ENCODE data around the gene FAAH.
"Not testable (repeated sequence)": the region's sequence is repeated elsewhere in the genome, so short reads cannot be mapped to it uniquely, and the experiment has no call there.

Gene FAAH

GRCh38 chr1:46394108-46394871 is at the start of gene FAAH:
TSS of gene FAAH (plus strand) at chr1:46394317. CDS start at chr1:46394349, 32 bp downstream.
- DNase-seq: peak; percentile 52 to 57
- TF ChIP-seq POLR2A (IDR thresholded peaks at IDR 0.05; ENCODE audit: low read length) (no peak), GATA1 (IDR thresholded peaks at IDR 0.05; ENCODE audit: low read depth, low read length) (no peak)

GRCh38 chr1:46344481-46344880 is 49.6 kb upstream of the FAAH start:
- no peak for DNase-seq
- no peak for TF ChIP-seq POLR2A (IDR thresholded peaks at IDR 0.05; ENCODE audit: low read length)

GRCh38 chr1:46345281-46345680 is 48.8 kb upstream of the FAAH start:
- TF ChIP-seq GATA1 (IDR thresholded peaks at IDR 0.05; ENCODE audit: low read depth, low read length) (no peak), POLR2A (IDR thresholded peaks at IDR 0.05; ENCODE audit: low read length) (no peak)
- DNase-seq: no peak

GRCh38 chr1:46352363-46352762 is 41.8 kb upstream of the FAAH start:
- TF ChIP-seq GATA1 (IDR thresholded peaks at IDR 0.05; ENCODE audit: low read depth, low read length): no peak
- TF ChIP-seq POLR2A (IDR thresholded peaks at IDR 0.05; ENCODE audit: low read length): no peak
- no peak for DNase-seq

GRCh38 chr1:46355920-46356319 is 38.2 kb upstream of the FAAH start:
- not testable (repeated sequence) for DNase-seq

GRCh38 chr1:46362158-46362557 is 32.0 kb upstream of the FAAH start:
- TF ChIP-seq GATA1 (IDR thresholded peaks at IDR 0.05; ENCODE audit: low read depth, low read length) (no peak), POLR2A (IDR thresholded peaks at IDR 0.05; ENCODE audit: low read length) (no peak)
- no peak for DNase-seq

- DNase-seq: no peak
- TF ChIP-seq GATA1 (IDR thresholded peaks at IDR 0.05; ENCODE audit: low read depth, low read length) (no peak), POLR2A (IDR thresholded peaks at IDR 0.05; ENCODE audit: low read length) (no peak)
Measured at GRCh38 chr1:46363121-46363520, 31.0 kb upstream of the FAAH start.

GRCh38 chr1:46364612-46365011 is 29.5 kb upstream of the FAAH start:
- TF ChIP-seq POLR2A (IDR thresholded peaks at IDR 0.05; ENCODE audit: low read length) (no peak), GATA1 (IDR thresholded peaks at IDR 0.05; ENCODE audit: low read depth, low read length) (no peak)
- no peak for DNase-seq

GRCh38 chr1:46365796-46366195 is 28.3 kb upstream of the FAAH start:
- not testable (repeated sequence) for DNase-seq

- no peak for DNase-seq
- TF ChIP-seq GATA1 (IDR thresholded peaks at IDR 0.05; ENCODE audit: low read depth, low read length): no peak
- no peak for TF ChIP-seq POLR2A (IDR thresholded peaks at IDR 0.05; ENCODE audit: low read length)
Measured at GRCh38 chr1:46367072-46367471, 27.0 kb upstream of the FAAH start.

- not testable (repeated sequence) for DNase-seq
Measured at GRCh38 chr1:46367701-46368100, 26.4 kb upstream of the FAAH start.

- no peak for TF ChIP-seq GATA1 (IDR thresholded peaks at IDR 0.05; ENCODE audit: low read depth, low read length)
- TF ChIP-seq POLR2A (IDR thresholded peaks at IDR 0.05; ENCODE audit: low read length): no peak
- no peak for DNase-seq
Measured at GRCh38 chr1:46368791-46369190, 25.3 kb upstream of the FAAH start.

GRCh38 chr1:46369542-46370213 is 24.4 kb upstream of the FAAH start:
- TF ChIP-seq POLR2A (IDR thresholded peaks at IDR 0.05; ENCODE audit: low read length): no peak
- no peak for TF ChIP-seq GATA1 (IDR thresholded peaks at IDR 0.05; ENCODE audit: low read depth, low read length)

GRCh38 chr1:46370214-46370633 is 23.9 kb upstream of the FAAH start:
- TF ChIP-seq POLR2A (IDR thresholded peaks at IDR 0.05; ENCODE audit: low read length) (no peak), GATA1 (IDR thresholded peaks at IDR 0.05; ENCODE audit: low read depth, low read length) (no peak)
- DNase-seq: peak; percentile 23 to 52

More at GRCh38 chr1:46369542-46370213, 24.4 kb upstream of the FAAH start:
- no peak for DNase-seq

GRCh38 chr1:46372431-46372830 is 21.7 kb upstream of the FAAH start:
- DNase-seq: no peak
- TF ChIP-seq POLR2A (IDR thresholded peaks at IDR 0.05; ENCODE audit: low read length) (no peak), GATA1 (IDR thresholded peaks at IDR 0.05; ENCODE audit: low read depth, low read length) (no peak)
